ENCODE measurements around the gene CYP46A1.

CYP46A1 gene

DNA sequence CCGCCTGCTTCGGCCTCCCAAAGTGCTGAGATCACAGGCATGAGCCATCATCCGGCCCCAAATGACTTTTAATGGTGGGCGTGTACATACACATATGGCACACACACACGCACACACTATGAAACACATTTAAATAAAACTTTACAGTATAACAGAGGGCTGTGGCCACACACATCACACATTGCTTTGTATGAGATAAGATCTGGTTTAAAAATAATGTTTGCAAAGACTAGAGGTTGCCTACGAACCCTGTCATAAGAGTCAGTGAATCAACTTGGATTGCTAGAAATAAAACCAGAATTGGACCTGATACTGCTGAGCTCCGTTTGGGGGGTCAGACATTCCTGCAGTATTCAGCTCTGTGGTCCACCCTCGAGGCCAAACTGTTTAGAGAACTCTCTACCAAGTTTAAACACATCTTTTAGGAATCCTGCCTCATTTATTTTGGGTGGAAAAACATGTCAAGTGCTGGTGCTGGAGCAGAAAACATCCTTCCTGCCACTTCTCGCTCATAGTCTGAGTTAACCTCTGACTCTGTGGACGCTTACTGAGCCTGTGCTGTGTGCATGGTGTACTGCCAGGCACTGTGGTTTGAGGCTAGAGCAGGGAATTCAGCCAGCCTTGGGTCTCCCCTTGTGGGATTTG lies 61.3 kb downstream of the CYP46A1 start:
- DNase-seq (ENCODE audit: low spot score): no peak

DNA sequence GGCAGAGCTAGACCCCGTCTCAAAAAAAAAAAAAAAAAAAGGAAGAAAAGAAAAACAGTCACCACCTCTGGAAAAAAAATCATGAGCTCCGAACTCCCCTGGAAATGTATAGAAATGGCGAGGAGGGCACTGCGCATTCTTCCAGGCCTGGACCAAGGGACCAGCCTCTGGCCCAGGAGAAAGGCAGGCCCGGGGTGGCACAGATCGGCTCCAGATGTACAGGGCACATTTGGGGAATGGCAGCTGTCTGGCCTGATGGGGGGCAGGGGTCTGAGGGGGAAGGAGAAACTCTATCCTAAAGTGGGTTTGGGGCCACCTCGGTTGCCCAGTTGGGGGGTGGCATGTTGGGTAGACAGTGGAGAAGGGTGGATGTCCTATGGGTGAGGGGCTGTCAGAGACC lies 63.1 kb downstream of the CYP46A1 start:
- no peak for DNase-seq (ENCODE audit: low spot score)

DNA sequence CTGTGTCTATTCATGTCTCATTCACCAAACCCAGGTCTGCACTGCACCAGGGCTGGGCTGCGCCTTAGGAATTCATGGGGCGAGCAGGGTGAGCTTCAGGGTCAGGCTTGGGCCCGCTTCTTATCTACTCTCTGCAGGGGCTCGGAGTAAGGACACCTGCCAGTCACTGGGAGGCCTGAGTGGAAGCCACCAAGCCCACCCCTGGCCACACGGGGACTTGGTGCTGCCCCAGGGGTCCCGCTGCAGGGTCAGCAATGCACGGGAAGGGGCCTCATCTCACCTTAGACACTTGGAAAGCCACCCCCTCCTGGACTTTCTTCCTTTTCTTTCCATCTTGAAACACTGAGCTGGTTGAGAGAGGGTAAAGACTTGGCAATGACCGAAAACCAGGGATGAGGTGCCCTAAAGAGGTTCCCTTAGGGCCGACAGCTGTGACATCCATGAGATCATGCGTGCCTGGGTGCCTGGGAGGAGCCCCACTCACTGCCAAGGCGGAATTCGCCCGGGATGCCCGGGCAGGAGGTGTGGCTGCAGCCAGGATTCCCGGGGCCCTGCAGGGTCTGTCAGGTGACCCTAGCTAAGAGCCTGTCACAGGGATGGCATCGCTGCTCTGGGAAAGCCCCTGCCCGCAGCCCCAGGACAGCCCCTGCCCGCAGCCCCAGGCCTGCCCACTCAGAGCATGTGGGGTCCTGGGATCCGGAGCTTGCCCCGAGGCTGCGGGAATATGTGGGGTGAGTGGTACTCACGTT lies 63.7 kb downstream of the CYP46A1 start:
- no peak for DNase-seq (ENCODE audit: low spot score)

DNA sequence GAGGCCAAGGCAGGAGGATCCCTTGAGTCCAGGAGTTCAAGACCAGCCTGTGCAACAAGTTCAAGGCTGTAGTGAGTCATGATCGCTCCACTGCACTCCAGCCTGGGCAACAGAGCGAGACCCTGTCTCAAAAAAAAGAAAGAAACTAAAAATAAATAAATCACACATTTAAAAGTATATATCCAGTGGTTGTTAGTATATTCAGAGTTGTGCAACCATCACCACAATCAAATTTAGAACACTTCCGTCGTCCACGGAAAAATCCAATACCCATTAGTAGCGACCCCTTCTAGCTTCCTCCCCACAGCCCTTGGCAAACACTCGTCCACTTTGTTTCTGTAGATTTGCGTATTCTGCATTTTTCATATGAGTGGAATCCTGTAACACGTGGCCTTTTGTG lies 64.4 kb downstream of the CYP46A1 start:
- no peak for DNase-seq (ENCODE audit: low spot score)

DNA sequence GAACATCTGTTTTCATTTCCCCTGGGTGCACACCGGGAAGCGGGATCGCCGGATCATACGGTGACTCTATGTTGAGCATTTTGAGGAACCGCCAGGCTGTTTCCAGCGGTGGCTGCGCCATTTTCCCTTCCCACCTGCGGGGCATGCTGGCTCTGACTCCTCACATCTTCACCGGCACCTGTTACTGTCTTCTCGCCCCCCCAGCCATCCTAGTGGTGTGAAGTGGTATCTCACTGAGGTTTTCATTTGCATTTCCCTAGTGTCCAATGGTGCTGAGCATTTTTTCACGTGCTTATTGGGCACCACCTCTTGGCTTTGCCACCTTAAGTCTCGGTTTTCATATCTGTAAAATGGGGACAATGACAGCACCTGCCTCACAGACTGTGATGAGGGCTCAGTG lies 65.0 kb downstream of the CYP46A1 start:
- no peak for DNase-seq (ENCODE audit: low spot score)

DNA sequence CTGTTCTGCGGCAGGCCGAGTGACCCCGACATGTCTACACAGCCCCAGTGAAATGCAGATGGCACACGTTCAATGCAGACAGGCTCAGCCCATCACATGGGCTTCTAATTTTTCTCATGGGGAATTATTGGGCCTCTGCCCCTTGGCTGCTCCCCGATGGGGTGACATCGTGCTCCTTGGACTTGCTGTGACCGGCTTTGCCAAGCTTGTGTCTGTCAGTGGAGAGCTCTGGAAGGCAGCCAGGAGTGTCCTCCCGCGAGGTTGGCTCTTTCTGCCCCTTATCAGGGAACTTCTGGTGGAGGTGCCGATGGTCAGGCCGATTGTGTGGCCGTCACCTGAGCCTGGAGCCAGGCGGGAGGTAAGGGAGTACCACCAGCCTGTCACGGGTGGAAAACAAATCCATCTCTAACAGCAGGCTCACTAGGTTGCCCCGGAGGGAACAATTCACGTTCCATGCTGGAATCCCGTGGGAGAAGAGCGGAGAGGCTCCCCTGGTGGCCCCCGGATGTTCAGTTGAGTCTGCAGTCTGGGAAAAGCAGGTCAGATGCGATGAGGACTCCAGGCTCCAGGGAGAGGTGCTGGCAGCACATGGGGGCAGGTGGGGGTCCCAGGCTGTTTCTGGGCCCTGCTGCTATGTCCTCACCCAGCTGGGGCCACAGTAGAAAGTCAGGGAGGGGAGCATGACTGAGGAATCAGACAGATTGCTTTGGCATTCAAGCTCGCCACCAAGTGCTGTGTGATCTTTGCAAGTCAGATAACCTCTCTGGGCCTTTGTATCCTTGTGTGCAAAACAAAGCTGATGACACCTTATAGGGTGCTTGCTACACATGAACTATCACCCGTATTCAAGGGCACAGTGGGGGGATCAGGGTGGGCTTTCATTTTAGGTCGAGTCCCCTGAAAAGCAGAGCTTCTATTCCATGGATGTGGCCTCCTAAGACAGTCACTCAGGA lies 65.9 kb downstream of the CYP46A1 start:
- DNase-seq (ENCODE audit: low spot score): no peak

DNA sequence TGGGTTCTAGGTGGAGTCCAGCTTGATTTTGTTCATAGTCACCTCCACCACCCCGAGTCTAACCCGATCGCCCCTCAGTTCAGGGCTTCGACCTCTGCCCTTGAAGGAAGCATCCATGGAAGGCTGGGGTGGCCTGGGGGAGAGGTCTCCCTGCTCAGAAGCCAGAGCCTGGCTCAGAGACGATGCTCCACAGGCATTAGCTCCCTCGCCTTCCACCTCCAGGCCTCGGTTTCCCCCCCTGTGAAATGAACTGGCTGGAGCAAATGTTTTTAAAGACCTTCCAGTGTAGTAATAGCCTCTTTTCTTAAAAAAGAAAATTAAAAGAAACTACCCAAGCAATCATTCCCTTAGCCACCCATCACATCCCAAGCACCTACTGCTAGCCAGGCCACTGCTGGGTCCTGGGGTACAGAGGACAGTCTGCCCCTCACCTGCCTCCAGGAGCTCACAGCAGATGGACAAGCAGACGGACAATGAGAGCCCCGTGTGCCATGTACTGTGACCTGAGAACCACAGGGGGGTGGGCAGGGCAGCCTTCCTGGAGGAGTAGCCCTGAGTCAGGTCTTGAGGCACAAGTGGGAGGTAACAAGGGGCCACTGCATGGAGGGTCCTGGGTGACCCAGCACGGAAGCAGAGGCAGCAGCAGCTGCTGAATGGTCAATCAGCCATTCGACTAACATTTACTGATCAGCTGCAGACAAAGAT lies 66.8 kb downstream of the CYP46A1 start:
- no peak for DNase-seq (ENCODE audit: low spot score)

DNA sequence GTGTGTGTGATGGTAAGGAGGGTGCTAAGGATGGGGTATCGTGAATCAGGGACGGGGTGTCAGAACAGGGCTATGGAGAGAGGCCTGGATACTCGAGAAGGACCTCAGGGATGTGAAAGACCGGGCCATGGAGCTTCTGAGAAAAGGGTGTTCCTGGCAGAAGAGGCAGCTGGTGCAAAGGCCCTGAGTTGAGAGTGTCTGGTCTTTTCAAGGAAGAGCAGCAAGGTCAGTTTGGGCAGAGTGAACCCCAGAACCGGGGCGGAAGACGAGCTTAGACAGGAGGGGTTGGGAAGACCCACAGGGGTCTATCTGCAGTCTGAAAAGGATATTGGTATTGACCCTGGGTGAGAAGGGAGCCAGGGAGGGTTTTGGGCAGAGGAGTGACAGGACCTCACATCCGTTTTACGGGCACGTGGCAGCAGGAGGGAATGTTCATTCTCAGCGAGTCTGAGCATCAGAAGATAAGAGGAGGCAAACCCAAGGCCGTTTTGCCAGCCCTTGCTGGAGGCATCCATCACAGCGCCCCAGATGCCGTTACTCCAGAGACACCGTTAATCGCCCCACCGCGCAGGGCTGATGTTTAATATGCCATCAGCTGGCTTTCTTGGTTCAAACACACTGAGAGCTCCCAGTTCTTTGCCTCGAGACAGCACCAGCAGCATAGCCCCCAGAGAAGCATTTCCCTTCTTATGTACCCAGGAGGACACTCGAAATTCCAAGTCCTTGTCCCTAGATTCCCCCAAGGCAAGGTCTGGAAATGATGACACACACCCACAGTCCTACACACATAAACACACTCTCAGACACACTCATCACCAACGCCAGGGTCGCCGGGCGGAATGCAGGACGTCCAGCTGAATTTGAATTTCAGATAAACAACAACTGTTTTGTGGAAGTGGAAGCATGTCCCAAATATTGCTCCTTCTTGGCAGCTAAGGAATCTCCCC lies 67.7 kb downstream of the CYP46A1 start:
- DNase-seq (ENCODE audit: low spot score): no peak

DNA sequence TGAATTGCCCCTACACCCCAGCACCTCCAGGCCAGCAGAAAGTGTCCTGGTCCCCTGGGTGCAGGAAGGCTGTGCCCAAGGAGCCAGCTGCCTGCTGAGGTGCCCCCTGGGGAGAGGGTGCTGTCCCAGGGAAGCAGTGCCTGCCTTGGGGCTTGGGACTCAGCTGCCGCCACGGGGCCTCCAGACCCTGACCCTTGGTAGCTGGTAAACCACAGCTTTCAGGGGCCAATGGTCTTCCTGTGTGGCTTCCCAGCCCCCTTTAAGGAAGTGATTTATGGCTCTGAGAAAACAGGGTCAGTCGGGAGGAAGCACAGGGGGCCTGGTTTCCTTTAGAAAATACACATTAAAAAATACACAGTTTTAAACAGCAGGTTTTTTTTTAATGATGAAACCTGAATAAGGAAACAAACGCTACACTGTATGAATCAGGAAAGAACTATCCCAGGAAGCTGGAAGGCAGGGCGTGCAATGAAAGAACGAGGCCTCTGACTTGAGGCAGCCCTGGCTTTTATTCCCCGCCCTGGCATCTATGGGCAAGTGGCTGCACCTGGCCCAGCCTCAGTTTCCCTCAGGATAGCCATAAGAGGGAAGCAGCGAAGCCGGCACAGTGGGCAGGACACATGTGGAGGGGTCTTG lies 68.5 kb downstream of the CYP46A1 start:
- no peak for DNase-seq (ENCODE audit: low spot score)

DNA sequence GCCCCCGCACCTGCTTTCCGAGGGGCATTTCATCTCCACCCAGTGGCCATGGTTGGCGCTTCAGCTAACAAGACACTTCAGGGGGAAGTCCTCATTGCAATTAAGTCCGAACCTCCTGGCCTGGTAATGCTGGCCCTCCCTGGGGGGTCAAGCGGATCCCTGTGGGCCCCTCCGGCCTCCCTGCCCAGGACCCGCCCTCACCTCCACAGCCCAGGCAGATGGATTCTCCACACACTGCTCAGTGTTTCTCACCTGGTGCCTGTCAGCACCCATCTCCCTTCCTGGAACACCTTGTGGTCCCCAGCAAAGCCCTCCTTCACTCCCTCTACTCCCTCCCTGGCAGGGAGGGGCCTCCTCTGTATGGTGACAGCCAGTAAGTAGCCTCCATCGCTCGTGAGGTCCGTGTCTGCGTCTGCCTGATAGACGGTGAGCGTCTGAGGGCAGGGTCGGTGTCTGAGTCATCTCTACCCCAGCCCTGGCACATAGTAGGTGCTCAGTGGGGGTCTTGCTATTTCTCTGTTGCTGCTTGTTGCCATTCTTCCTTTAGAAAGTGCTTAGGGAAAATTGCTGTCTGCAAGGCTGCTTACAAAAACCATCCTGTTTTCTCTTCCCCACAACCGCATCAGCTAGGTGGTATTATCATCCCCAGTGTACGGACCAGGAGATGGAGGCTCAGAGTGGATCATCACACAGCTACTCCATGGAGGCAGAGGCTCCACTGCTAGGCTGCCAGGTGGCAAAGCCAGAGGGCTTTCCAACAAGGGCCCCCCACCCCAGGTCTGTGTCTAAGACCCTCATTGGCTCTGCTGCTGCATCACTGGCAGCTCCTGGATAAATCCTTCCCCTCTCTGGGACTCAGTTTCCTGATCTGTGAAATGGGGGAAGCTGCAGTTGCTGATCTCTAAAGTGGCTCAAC lies 69.4 kb downstream of the CYP46A1 start:
- DNase-seq (ENCODE audit: low spot score): no peak

DNA sequence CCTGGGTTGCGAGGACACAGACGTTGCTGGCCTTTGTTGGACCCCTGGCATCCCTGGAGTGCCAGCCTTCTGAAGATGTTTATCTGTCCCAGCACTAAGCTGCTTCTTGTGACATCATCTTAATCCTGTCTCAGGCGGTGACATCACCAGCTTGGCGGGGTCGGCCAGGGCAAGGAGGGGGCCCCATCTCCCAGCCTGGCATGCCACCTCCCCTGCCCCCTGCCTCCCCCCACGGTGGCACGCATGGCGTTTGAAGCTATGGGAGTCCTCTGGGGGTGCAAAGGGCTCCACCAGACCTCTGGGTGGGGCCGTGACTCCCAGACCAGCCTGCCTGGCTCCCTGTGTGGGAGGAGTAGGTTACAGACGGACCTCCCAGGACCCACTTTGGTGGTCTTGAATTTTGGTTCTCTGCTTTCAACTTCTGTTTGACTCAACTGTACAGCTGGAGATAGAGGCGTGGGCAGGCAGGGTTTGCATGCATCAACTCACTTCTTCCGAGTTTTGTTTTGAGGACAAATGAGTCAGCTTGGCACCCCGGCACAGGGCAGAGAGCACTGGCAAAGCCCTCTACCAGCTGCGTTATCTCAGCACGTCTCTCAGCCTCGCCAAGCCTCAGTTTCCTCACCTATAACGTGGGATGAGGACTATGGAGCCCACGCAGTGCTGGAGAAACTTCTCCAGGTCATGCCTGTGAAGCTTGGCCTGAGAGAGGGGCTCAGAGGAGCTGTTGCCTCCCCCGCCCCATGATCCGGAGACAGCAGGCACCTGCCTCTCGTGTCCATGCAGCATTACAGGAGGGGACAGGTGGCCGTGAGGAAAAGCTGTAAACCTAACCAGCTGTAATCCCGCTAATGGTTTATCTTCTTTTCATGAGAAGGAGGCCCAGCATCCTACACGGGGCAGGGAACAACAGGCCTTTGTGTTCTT lies 70.3 kb downstream of the CYP46A1 start:
- DNase-seq (ENCODE audit: low spot score): no peak

DNA sequence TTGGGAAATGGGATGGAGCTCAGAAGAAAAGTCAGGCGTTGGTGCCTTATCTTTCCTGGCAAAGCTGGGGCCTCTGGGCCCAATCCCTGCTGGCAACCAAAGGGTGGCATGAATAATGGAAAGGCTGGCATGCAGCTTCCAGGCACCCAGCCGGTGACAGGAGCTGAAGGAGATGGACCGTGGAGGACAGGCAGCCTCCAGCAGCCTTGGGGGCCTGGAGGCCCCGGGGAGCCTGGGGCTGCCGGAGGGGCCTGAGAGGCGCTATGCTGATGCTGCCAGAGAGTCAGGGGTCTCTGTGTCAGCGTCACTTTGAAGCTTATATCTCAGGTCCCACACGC lies 70.9 kb downstream of the CYP46A1 start:
- no peak for DNase-seq (ENCODE audit: low spot score)

DNA sequence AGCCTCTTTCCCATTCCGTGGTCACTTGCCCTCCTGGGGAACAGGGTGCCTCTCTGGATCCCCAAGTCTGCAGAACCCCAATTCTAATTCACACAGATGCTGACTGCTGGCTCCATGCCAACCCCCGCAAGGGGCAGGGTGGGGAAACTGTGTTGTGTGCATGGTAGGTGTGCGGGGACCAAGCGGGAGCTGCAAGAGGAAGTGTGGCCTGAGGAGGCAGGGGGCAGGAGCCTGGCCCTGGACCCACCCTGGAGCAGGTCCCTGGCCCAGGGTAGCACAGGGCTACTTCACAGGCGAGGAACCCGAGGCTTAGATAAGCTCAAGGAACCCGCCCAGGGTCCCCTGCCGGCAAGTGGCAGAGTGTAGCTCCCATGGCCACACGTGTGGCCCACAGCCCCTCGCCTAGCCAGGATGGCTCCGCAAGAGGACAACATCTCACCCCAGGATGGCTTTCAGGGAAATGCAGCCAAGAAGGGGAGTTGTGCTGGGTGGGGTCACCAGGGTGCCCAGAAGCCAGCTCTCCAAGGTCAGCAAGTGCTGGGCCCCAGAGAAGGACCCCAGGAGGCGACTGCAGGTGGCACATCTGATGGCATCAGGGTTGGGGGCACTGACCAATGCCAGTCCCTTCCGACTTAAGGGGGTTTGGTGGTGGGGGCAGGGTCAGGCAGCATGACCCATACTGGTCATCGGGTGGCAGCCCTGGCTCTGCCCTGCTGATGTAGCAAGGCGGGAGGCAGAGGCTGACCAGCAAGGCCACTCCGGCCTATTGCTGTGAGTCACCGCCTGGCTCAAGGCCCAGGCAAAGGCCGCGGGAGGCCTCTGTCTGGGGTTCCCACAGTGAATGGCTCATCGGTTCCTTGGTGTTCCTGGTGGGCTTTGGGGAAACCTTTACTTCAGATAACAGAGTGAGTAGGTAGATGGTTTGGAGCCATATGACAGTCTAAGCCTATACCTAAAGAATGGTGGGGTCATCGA lies 71.8 kb downstream of the CYP46A1 start:
- DNase-seq (ENCODE audit: low spot score): no peak

DNA sequence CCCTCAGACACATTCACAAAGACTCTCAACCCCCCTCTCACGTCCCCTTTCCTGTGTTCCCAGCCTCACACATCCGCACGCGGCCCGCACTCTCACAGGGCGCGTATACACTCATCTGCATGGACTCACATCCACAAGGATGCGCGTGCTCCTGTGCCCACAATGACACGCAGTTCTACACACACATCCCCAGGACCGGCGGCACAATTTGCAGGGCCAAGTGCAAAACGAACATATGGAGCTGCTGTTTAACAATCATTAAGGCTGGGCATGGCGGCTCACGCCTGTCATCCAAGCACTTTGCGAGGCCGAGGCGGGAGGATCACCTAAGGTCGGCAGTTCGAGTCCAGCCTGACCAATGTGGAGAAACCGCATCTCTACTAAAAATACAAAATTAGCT lies 72.7 kb downstream of the CYP46A1 start:
- no peak for DNase-seq (ENCODE audit: low spot score)

DNA sequence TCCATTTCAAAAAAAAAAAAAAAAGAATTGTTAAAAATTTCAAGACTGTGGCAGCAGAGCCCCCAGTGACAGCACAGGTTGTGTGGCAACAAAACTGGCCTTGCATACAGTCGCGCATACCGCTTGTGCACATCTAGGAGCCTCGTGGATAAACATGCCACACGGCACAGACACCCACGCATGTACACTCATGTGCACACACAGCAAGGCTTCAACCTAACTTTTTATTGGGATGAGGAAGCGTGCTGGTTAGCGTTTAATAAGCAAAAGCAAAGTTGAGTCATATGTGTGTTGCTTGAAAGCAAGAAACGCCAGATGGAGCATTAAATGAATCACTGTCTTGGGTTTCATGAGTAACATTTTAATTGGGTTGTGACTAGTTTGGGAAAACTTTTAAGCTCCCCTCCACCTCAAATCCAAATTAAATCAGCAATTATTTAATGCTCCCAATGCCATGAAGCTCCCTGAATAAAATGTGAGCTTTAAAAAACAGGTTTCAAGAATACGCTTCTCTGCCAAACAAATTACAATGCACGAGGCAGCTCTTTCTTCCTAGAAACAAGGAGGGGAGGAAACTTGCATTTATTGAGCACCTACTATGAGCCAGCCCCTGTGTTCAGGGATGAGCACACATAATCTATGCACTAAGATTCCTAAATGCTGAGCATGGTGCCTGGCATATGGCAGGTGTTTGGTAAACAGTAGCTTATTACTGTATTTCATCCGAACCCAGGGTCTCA lies 73.4 kb downstream of the CYP46A1 start:
- no peak for DNase-seq (ENCODE audit: low spot score)

DNA sequence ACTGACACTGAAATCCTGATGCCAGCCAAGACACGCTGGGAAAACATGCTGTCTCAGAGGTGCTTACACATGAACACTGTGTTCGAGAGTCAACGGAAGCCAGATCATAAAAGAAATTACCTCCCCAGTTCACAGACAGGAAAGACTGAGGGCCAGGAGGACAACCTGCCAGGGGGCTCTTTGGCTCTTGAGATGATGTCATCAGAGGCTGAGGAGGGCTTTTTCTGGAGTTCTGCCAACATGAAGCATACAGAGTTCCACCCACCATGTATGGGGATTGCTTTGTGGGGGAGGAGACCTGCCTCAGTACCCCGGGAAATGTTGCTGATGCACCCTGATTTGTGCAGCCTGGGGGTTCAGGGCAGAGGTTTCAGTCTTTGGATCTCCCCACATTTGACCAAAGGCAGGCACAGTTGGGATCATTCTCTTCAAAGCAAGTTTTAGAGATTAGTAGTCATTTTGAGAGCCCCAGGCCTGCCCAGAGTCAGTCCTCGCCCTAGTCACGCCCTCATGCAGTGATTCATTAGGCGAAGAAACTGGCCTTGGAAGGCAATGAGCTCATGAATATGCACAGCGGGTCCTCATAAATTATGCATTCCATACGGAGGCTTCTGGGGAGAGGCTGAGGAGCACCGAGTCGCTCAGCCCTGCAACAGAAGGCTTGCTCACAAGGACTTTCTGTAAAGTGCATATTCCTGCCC lies 74.2 kb downstream of the CYP46A1 start:
- no peak for DNase-seq (ENCODE audit: low spot score)
